CD14-positive monocyte (primary cell): ENCODE data around the gene CARMIL3. TPM values are rescaled to one million over a fixed set of nuclear protein-coding genes. Genes with fewer than 3 reads are reported as not detected.

ENCODE experiments used
- DNase-seq, 3 donors: peaks; one replicate each; pipeline ENCODE4 v3.0.0-alpha.2; 2011 to 2022
- H2AFZ ChIP-seq: 2 replicates; pipeline ENCODE4 v1.6.0; 2012; ENCODE audit warnings: mild to moderate bottlenecking, low read depth, low read length, inconsistent platforms; ENCODE audit not compliant: insufficient read depth, poor library complexity, severe bottlenecking
- H3K27ac ChIP-seq, 2 donors: 1 replicate in 1 of 2; 2 replicates in 1 of 2; pipeline ENCODE4 v1.5.1; 2012 to 2013; ENCODE audit warnings: low read length in 2 of 2, control low read depth in 1 of 2, inconsistent platforms in 1 of 2, low read depth in 1 of 2, mild to moderate bottlenecking in 1 of 2
- H3K27me3 ChIP-seq, 2 donors: one replicate each; pipeline versions ENCODE4 v1.6.0 to v1.6.1; 2011 to 2013; ENCODE audit warnings: low read length in 2 of 2; ENCODE audit not compliant: control insufficient read depth in 2 of 2, insufficient read depth in 2 of 2
- H3K36me3 ChIP-seq, 2 donors: replicated peaks in 1 of 2; 1 replicate in 1 of 2; 2 replicates in 1 of 2; pipeline versions ENCODE4 v1.5.1 to v1.6.1; 2012 to 2013; ENCODE audit warnings: low read length in 2 of 2, control low read depth in 1 of 2, inconsistent platforms in 1 of 2, mild to moderate bottlenecking in 1 of 2; ENCODE audit not compliant: insufficient read depth in 2 of 2, control insufficient read depth in 1 of 2
- H3K4me1 ChIP-seq, 2 donors: 1 replicate in 1 of 2; 2 replicates in 1 of 2; pipeline versions ENCODE4 v1.5.1 to v1.6.1; 2012 to 2013; ENCODE audit warnings: low read length in 2 of 2, control low read depth in 1 of 2, inconsistent platforms in 1 of 2, mild to moderate bottlenecking in 1 of 2, moderate library complexity in 1 of 2; ENCODE audit not compliant: insufficient read depth in 2 of 2, control insufficient read depth in 1 of 2
- H3K4me2 ChIP-seq: replicated peaks from 2 replicates; pipeline ENCODE3; 2012; ENCODE audit warnings: low read length, moderate library complexity, mild to moderate bottlenecking; ENCODE audit not compliant: poor library complexity, severe bottlenecking; ENCODE audit errors: extremely low read depth
- H3K4me3 ChIP-seq, 3 experiments: fragments of 200-600 bp in 1 of 3; sonication (generic) in 1 of 3; replicated peaks in 1 of 3; 1 replicate in 2 of 3; 2 replicates in 1 of 3; pipeline ENCODE4 v1.5.1; 2011 to 2013; ENCODE audit warnings: low read length in 3 of 3, mild to moderate bottlenecking in 3 of 3, control low read depth in 2 of 3, low read depth in 2 of 3, inconsistent platforms in 1 of 3, moderate library complexity in 1 of 3
- H3K79me2 ChIP-seq: 2 replicates; pipeline ENCODE4 v1.6.0; 2012; ENCODE audit warnings: mild to moderate bottlenecking, control low read depth, inconsistent platforms, low read length, moderate library complexity; ENCODE audit not compliant: insufficient read depth
- H3K9ac ChIP-seq: 2 replicates; pipeline ENCODE4 v1.6.0; 2017; ENCODE audit warnings: low read length, mild to moderate bottlenecking; ENCODE audit not compliant: insufficient read depth, poor library complexity, severe bottlenecking
- H3K9me3 ChIP-seq, 2 donors: replicated peaks in 1 of 2; 1 replicate in 1 of 2; 2 replicates in 1 of 2; pipeline versions ENCODE4 v1.5.1 to v1.6.1; 2012 to 2013; ENCODE audit warnings: low read length in 2 of 2, control low read depth in 1 of 2; ENCODE audit not compliant: control insufficient read depth in 1 of 2, insufficient read depth in 1 of 2
- H4K20me1 ChIP-seq: 2 replicates; pipeline ENCODE4 v1.6.0; 2012; ENCODE audit warnings: mild to moderate bottlenecking, low read length, control low read depth, moderate library complexity; ENCODE audit not compliant: insufficient read depth
- H3K27ac Mint-ChIP-seq, 7 donors: one replicate each; pipeline ENCODE4 v1.8.0; 2020; ENCODE audit warnings: mild to moderate bottlenecking in 7 of 7, mixed read lengths in 7 of 7, moderate library complexity in 6 of 7, inconsistent platforms in 2 of 7
- H3K27me3 Mint-ChIP-seq, 3 donors: one replicate each; pipeline ENCODE4 v1.8.0; 2021 to 2022; ENCODE audit warnings: low read depth in 3 of 3, mild to moderate bottlenecking in 3 of 3, mixed read lengths in 3 of 3, moderate library complexity in 3 of 3, inconsistent platforms in 1 of 3
- H3K36me3 Mint-ChIP-seq, 2 donors: one replicate each; pipeline ENCODE4 v1.8.0; 2020; ENCODE audit warnings: mixed read lengths in 2 of 2, inconsistent platforms in 1 of 2, mild to moderate bottlenecking in 1 of 2
- H3K4me1 Mint-ChIP-seq: one replicate; pipeline ENCODE4 v1.8.0; 2020; ENCODE audit warnings: mild to moderate bottlenecking, mixed read lengths
- H3K4me3 Mint-ChIP-seq, 2 donors: one replicate each; pipeline ENCODE4 v1.8.0; 2020; ENCODE audit warnings: mild to moderate bottlenecking in 2 of 2, mixed read lengths in 2 of 2, moderate library complexity in 1 of 2
- H3K9me3 Mint-ChIP-seq, 7 donors: one replicate each; pipeline ENCODE4 v1.8.0; 2020 to 2022; ENCODE audit warnings: mixed read lengths in 7 of 7, mild to moderate bottlenecking in 6 of 7, moderate library complexity in 6 of 7, inconsistent platforms in 2 of 7
- CTCF ChIP-seq: fragments of 200-600 bp; IDR thresholded peaks from one replicate; pipeline ENCODE4 v1.8.0; 2022; ENCODE audit warnings: antibody characterized with exemption, mild to moderate bottlenecking
- WGBS: methylation state at CpG from one replicate; pipeline ENCODE4 v1.1.5; 2013; ENCODE audit warnings: missing lambda C conversion rate; ENCODE audit not compliant: insufficient coverage; 5-methylcytosine and 5-hydroxymethylcytosine counted together
- intact Hi-C, 2 donors: fragments of 100-400 bp; cut with micrococcal nuclease; formaldehyde crosslinking; loops; one replicate each; pipeline versions ENCODE4 v1.15.0 to v1.15.1; 2023
- polyA plus RNA-seq, 3 donors: library from polyadenylated mRNA; depleted of rRNA in 1 of 3; unstranded in 2 of 3; stranded (reverse) in 1 of 3; fragments of 300-500 nt in 2 of 3; fragments of >200 nt in 1 of 3; fragmentation: Illumina TruSeq in 2 of 3; gene quantifications; 1 replicate in 2 of 3; 2 replicates in 1 of 3; pipeline ENCODE4 v1.2.3, GENCODE V29; 2012 to 2021

Gene CARMIL3
- polyA plus RNA-seq, 3 donors: 1.0 TPM; not detected in 2

- Histone ChIP-seq H3K9ac (peak overlapping the region; percentile 93), H3K79me2 (peaks cover 24% of the 10 kb centered on the region), H3K9me3 (no peaks in the 10 kb centered on the region), H3K4me2 (peak overlapping the region; percentile 94), H3K4me3 (peak overlapping the region; percentile 55 to 90 (median 87)), H3K27me3 (no peaks in the 10 kb centered on the region), H3K36me3 (peaks cover 17 to 23% of the 10 kb centered on the region in 2 donors), H2AFZ (peak overlapping the region; percentile 86), H3K4me1 (peaks cover 24 to 34% of the 10 kb centered on the region in 2 donors), H4K20me1 (no peaks in the 10 kb centered on the region), H3K27ac (peak overlapping the region; percentile 99 to 100)
- Mint-ChIP-seq H3K4me1 (peaks cover 25% of the 10 kb centered on the region), H3K27me3 (peaks cover 0 to 3% (median 2%) of the 10 kb centered on the region in 3 donors), H3K27ac (peak overlapping the region; percentile 98 to 99 (median 99)), H3K36me3 (peaks cover 18 to 25% of the 10 kb centered on the region in 2 donors), H3K4me3 (peak overlapping the region; percentile 89 to 95), H3K9me3 (peaks cover 0 to 2% (median 0%) of the 10 kb centered on the region in 7 donors)
- WGBS: 9% methylated on average over 12 of the region's 15 CpGs
- no peak for DNase-seq
- TF ChIP-seq CTCF: no peak
- intact Hi-C loops: loop anchor here in 1 of 2 donors (10.0 kb wide), 2 partner anchors 181 to 1189 kb away; partner anchors contain the start of genes DHRS1, NOP9 and PRMT5
Measured at GRCh38 chr14:24113379-24113800, 61.6 kb downstream of the CARMIL3 start.

GRCh38 chr14:24113801-24114531 lies 62.2 kb downstream of the CARMIL3 start:
- H3K4me1 ChIP-seq: peaks cover 21 to 28% of the 10 kb centered on the region in 2 donors
- peaks cover 19% of the 10 kb centered on the region for H3K4me1 Mint-ChIP-seq
- H3K36me3 ChIP-seq: peaks cover 23 to 29% of the 10 kb centered on the region in 2 donors
- intact Hi-C loops: loop anchor here in 1 of 2 donors (1.0 to 10.0 kb wide), 3 partner anchors 33 to 1189 kb away; partner anchors contain the start of genes DHRS1, NOP9, PRMT5 and RNF31
- no peaks in the 10 kb centered on the region for H4K20me1 ChIP-seq
- H3K9ac ChIP-seq: peak overlapping the region; percentile 93
- peak overlapping the region; percentile 94 for H3K4me2 ChIP-seq
- H3K9me3 Mint-ChIP-seq: peaks cover 0 to 2% (median 0%) of the 10 kb centered on the region in 7 donors
- H3K36me3 Mint-ChIP-seq: peaks cover 23 to 31% of the 10 kb centered on the region in 2 donors
- peak overlapping the region; percentile 89 to 95 for H3K4me3 Mint-ChIP-seq
- under 1% methylated on average over 37 of the region's 42 CpGs for WGBS
- no peaks in the 10 kb centered on the region for H3K27me3 ChIP-seq
- no peaks in the 10 kb centered on the region for H3K9me3 ChIP-seq
- H3K27ac Mint-ChIP-seq: peak overlapping the region; percentile 98 to 99 (median 99)
- H2AFZ ChIP-seq: peak overlapping the region; percentile 86
- H3K27me3 Mint-ChIP-seq: peaks cover 0 to 3% (median 2%) of the 10 kb centered on the region in 3 donors
- H3K79me2 ChIP-seq: peaks cover 24% of the 10 kb centered on the region
- H3K27ac ChIP-seq: peak overlapping the region; percentile 99 to 100
- TF ChIP-seq CTCF: no peak
- H3K4me3 ChIP-seq: peak overlapping the region; percentile 55 to 90 (median 87)
- DNase-seq: peak; percentile 88 to 94 (median 91)
